ENCODE results near the gene USP5. TPM values are rescaled to one million over a fixed set of nuclear protein-coding genes. Genes with fewer than 3 reads are reported as not detected.

The USP5 gene
- polyA plus RNA-seq, 3 donors = 28.0 to 32.4 (median 29.9) TPM

GRCh38 chr12:6894321-6894720 is 42.4 kb downstream of the USP5 start:
- no peaks in the 10 kb centered on the region for H4K20me1 ChIP-seq (ENCODE audit: insufficient read depth, low read length)

GRCh38 chr12:6896846-6897435 is 45.0 kb downstream of the USP5 start:
- Mint-ChIP-seq H3K27me3 (ENCODE audit: low read depth in 3 of 3) (peaks cover 2 to 3% (median 2%) of the 10 kb centered on the region in 3 donors), H3K4me3 (no peak overlapping the region), H3K36me3 (peaks cover 1 to 3% of the 10 kb centered on the region in 2 donors), H3K4me1 (peaks cover 23% of the 10 kb centered on the region), H3K9me3 (peaks cover 0 to 2% (median 0%) of the 10 kb centered on the region in 7 donors), H3K27ac (no peak overlapping the region)
- Histone ChIP-seq H3K4me2 (replicated peaks; ENCODE audit: extremely low read depth, low read length, poor library complexity, severe bottlenecking) (no peak overlapping the region), H3K36me3 (replicated peaks in 1 of 2; ENCODE audit: control insufficient read depth in 1 of 2, insufficient read depth in 2 of 2, low read length in 2 of 2) (no peaks in the 10 kb centered on the region), H3K9ac (ENCODE audit: insufficient read depth, low read length, poor library complexity, severe bottlenecking) (no peak overlapping the region), H3K4me1 (ENCODE audit: control insufficient read depth in 1 of 2, insufficient read depth in 2 of 2, low read length in 2 of 2) (peaks cover 26 to 33% of the 10 kb centered on the region in 2 donors), H2AFZ (ENCODE audit: insufficient read depth, low read depth, low read length, poor library complexity, severe bottlenecking) (no peak overlapping the region), H3K4me3 (replicated peaks in 1 of 3; ENCODE audit: low read depth in 2 of 3, low read length in 3 of 3) (no peak overlapping the region), H3K79me2 (ENCODE audit: insufficient read depth, low read length) (no peaks in the 10 kb centered on the region), H3K27me3 (ENCODE audit: control insufficient read depth in 2 of 2, insufficient read depth in 2 of 2, low read length in 2 of 2) (no peaks in the 10 kb centered on the region), H3K27ac (ENCODE audit: low read depth in 1 of 2, low read length in 2 of 2) (no peak overlapping the region), H3K9me3 (replicated peaks in 1 of 2; ENCODE audit: control insufficient read depth in 1 of 2, insufficient read depth in 1 of 2, low read length in 2 of 2) (no peaks in the 10 kb centered on the region), H4K20me1 (ENCODE audit: insufficient read depth, low read length) (no peaks in the 10 kb centered on the region)
- WGBS (ENCODE audit: insufficient coverage) = 86% methylated on average over 4 of the region's 6 CpGs
- TF ChIP-seq CTCF (IDR thresholded peaks at IDR 0.05) = no peak
- no peak for DNase-seq
- intact Hi-C loops (cut with micrococcal nuclease) = no loop called here

More at GRCh38 chr12:6894321-6894720, 42.4 kb downstream of the USP5 start:
- no peaks in the 10 kb centered on the region for H3K9me3 ChIP-seq (replicated peaks in 1 of 2; ENCODE audit: control insufficient read depth in 1 of 2, insufficient read depth in 1 of 2, low read length in 2 of 2)
- peaks cover 37 to 42% of the 10 kb centered on the region in 2 donors for H3K4me1 ChIP-seq (ENCODE audit: control insufficient read depth in 1 of 2, insufficient read depth in 2 of 2, low read length in 2 of 2)
- peak overlapping the region in 1 of 2 donors; percentile 61 for H3K27ac ChIP-seq (ENCODE audit: low read depth in 1 of 2, low read length in 2 of 2)
- WGBS (ENCODE audit: insufficient coverage) = no CpG with 5 or more reads among the region's 3 CpGs
- no peak overlapping the region for H3K4me3 ChIP-seq (replicated peaks in 1 of 3; ENCODE audit: low read depth in 2 of 3, low read length in 3 of 3)
- intact Hi-C loops (cut with micrococcal nuclease) = no loop called here
- Mint-ChIP-seq H3K27me3 (ENCODE audit: low read depth in 3 of 3) (peaks cover 2 to 3% (median 2%) of the 10 kb centered on the region in 3 donors), H3K4me3 (no peak overlapping the region), H3K27ac (peak overlapping the region; percentile 41 to 84 (median 72)), H3K4me1 (peaks cover 32% of the 10 kb centered on the region), H3K36me3 (peaks cover 1 to 3% of the 10 kb centered on the region in 2 donors), H3K9me3 (peaks cover 0 to 2% (median 0%) of the 10 kb centered on the region in 7 donors)
- no peaks in the 10 kb centered on the region for H3K36me3 ChIP-seq (replicated peaks in 1 of 2; ENCODE audit: control insufficient read depth in 1 of 2, insufficient read depth in 2 of 2, low read length in 2 of 2)
- H3K27me3 ChIP-seq (ENCODE audit: control insufficient read depth in 2 of 2, insufficient read depth in 2 of 2, low read length in 2 of 2) = no peaks in the 10 kb centered on the region
- peak overlapping the region; percentile 41 for H2AFZ ChIP-seq (ENCODE audit: insufficient read depth, low read depth, low read length, poor library complexity, severe bottlenecking)
- no peak overlapping the region for H3K4me2 ChIP-seq (replicated peaks; ENCODE audit: extremely low read depth, low read length, poor library complexity, severe bottlenecking)
- peak in 2 of 3 donors; percentile 44 to 47 for DNase-seq
- H3K79me2 ChIP-seq (ENCODE audit: insufficient read depth, low read length) = no peaks in the 10 kb centered on the region
- H3K9ac ChIP-seq (ENCODE audit: insufficient read depth, low read length, poor library complexity, severe bottlenecking) = no peak overlapping the region
- TF ChIP-seq CTCF (IDR thresholded peaks at IDR 0.05) = no peak

All from CD14-positive monocyte (primary cell).